Measurements from ENCODE around the gene TBC1D22A. TPM values are rescaled to one million over a fixed set of nuclear protein-coding genes. Genes with fewer than 3 reads are reported as not detected.

TBC1D22A gene
- polyA plus RNA-seq, 1 donor (not counting 4 experiments of a cell fraction or from before 2014, with no cell fraction given) = 20.9 TPM

DNA sequence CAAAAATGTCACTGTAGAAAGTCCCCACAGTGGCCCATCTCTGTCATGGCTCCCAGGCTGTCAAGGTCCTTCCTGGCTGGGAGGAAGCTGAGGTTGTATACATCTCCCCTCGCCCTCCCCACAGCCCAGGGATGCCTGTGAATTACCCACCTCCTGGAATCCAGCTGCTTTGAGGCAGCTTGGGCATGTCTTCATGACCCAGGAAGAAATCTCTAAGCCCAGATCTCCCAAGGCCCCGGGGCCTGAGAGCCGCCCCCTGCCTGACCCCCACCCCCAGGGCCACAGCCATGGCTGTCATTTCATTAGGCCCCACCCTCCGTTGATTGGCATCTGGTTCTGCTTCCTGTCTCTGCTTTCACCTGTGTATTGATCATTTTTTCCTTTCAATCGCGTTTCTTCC is 207.5 kb downstream of the TBC1D22A start:
- Histone ChIP-seq H3K27me3 (ENCODE audit: control insufficient read depth, extremely low read depth, insufficient read depth, low read length) (no peaks in the 10 kb centered on the region), H4K20me1 (ENCODE audit: control insufficient read depth, extremely low read depth, insufficient read depth, low read length) (peaks cover 4% of the 10 kb centered on the region), H3K4me1 (ENCODE audit: control insufficient read depth, extremely low read depth, insufficient read depth, low read length) (no peaks in the 10 kb centered on the region), H3K79me2 (ENCODE audit: control insufficient read depth, insufficient read depth, low read length) (no peaks in the 10 kb centered on the region), H3K27ac (ENCODE audit: control insufficient read depth, insufficient read depth, low read length) (no peak overlapping the region), H3K4me3 (ENCODE audit: control insufficient read depth in 2 of 3, extremely low read depth in 1 of 3, insufficient read depth in 2 of 3, low read depth in 1 of 3, low read length in 3 of 3) (no peak overlapping the region), H3K9me3 (ENCODE audit: control insufficient read depth, low read depth, low read length) (no peaks in the 10 kb centered on the region), H3K36me3 (ENCODE audit: control insufficient read depth in 2 of 2, extremely low read depth in 1 of 2, insufficient read depth in 2 of 2, low read length in 2 of 2) (peaks cover 4 to 10% of the 10 kb centered on the region in 2 experiments), H2AFZ (ENCODE audit: control insufficient read depth, low read length) (no peak overlapping the region), H3K9me1 (ENCODE audit: control insufficient read depth, extremely low read depth, insufficient read depth, low read length) (no peaks in the 10 kb centered on the region), H3K9ac (ENCODE audit: control insufficient read depth, extremely low read depth, insufficient read depth, low read length) (no peak overlapping the region), H3K4me2 (ENCODE audit: control insufficient read depth, extremely low read depth, insufficient read depth, low read depth, low read length) (no peak overlapping the region)
- no peak for TF ChIP-seq EZH2 (IDR thresholded peaks at IDR 0.05; ENCODE audit: low read length)
- TF ChIP-seq, protein P1, sequence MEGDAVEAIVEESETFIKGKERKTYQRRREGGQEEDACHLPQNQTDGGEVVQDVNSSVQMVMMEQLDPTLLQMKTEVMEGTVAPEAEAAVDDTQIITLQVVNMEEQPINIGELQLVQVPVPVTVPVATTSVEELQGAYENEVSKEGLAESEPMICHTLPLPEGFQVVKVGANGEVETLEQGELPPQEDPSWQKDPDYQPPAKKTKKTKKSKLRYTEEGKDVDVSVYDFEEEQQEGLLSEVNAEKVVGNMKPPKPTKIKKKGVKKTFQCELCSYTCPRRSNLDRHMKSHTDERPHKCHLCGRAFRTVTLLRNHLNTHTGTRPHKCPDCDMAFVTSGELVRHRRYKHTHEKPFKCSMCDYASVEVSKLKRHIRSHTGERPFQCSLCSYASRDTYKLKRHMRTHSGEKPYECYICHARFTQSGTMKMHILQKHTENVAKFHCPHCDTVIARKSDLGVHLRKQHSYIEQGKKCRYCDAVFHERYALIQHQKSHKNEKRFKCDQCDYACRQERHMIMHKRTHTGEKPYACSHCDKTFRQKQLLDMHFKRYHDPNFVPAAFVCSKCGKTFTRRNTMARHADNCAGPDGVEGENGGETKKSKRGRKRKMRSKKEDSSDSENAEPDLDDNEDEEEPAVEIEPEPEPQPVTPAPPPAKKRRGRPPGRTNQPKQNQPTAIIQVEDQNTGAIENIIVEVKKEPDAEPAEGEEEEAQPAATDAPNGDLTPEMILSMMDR (optimal IDR thresholded peaks at IDR 0.05 in 1 of 3, IDR thresholded peaks at IDR 0.05 in 1 of 3, conservative IDR thresholded peaks at IDR 0.05 in 1 of 3; ENCODE audit: extremely low read depth in 1 of 3, insufficient read depth in 2 of 3, low read length in 3 of 3) = no peak
- FAIRE-seq (no peak), DNase-seq (ENCODE audit: low read depth, low spot score) (no peak)
- dilution Hi-C loops (cut with MboI; ENCODE audit: extremely low pct_ligation_motif_present, low sequenced_read_pairs) = no loop called here

DNA sequence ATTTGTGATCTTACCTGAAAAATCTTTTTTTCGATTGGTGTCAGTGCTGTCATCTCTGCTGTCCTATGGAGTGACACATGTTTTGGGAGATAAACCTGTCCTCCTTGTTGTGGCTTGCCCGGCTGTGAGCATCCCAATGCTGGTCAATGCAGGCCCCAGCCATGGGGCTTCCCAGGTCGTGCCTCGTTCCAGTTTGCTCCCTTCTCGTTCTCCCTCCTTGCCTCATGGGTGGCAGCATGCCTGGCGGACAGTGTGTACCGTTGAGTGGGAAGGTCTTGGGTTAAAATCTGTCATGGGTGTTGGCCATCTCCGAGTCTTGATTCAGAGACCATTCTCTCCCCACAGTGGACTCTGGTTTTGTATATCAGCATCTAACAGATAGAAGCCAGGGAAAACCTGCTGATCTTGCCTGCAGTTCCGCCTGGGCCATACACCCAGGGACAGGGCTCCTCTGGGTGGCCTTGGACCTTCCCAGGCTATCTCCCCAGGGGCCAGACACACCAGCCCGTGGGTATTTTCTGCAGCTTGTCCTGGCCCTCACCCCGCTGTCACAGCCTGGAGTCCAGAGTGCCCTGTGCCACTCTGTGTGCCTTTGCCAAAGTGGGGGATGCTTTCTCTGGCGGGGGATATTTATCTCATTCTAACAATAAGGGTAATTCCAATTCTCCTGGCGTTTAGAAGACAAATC is 208.1 kb downstream of the TBC1D22A start:
- H3K9me1 ChIP-seq (ENCODE audit: control insufficient read depth, extremely low read depth, insufficient read depth, low read length) = no peaks in the 10 kb centered on the region
- no peaks in the 10 kb centered on the region for H3K9me3 ChIP-seq (ENCODE audit: control insufficient read depth, low read depth, low read length)
- H3K4me1 ChIP-seq (ENCODE audit: control insufficient read depth, extremely low read depth, insufficient read depth, low read length) = no peaks in the 10 kb centered on the region
- H3K4me3 ChIP-seq (ENCODE audit: control insufficient read depth in 2 of 3, extremely low read depth in 1 of 3, insufficient read depth in 2 of 3, low read depth in 1 of 3, low read length in 3 of 3) = no peak overlapping the region
- no peak overlapping the region for H3K4me2 ChIP-seq (ENCODE audit: control insufficient read depth, extremely low read depth, insufficient read depth, low read depth, low read length)
- H3K27me3 ChIP-seq (ENCODE audit: control insufficient read depth, extremely low read depth, insufficient read depth, low read length) = no peaks in the 10 kb centered on the region
- H2AFZ ChIP-seq (ENCODE audit: control insufficient read depth, low read length) = no peak overlapping the region
- H3K27ac ChIP-seq (ENCODE audit: control insufficient read depth, insufficient read depth, low read length) = no peak overlapping the region
- TF ChIP-seq EZH2 (IDR thresholded peaks at IDR 0.05; ENCODE audit: low read length) = no peak
- TF ChIP-seq, protein P1 (optimal IDR thresholded peaks at IDR 0.05 in 1 of 3, IDR thresholded peaks at IDR 0.05 in 1 of 3, conservative IDR thresholded peaks at IDR 0.05 in 1 of 3; ENCODE audit: extremely low read depth in 1 of 3, insufficient read depth in 2 of 3, low read length in 3 of 3) = no peak
- no peak overlapping the region for H3K9ac ChIP-seq (ENCODE audit: control insufficient read depth, extremely low read depth, insufficient read depth, low read length)
- peaks cover 4 to 12% of the 10 kb centered on the region in 2 experiments for H3K36me3 ChIP-seq (ENCODE audit: control insufficient read depth in 2 of 2, extremely low read depth in 1 of 2, insufficient read depth in 2 of 2, low read length in 2 of 2)
- dilution Hi-C loops (cut with MboI; ENCODE audit: extremely low pct_ligation_motif_present, low sequenced_read_pairs) = no loop called here
- H4K20me1 ChIP-seq (ENCODE audit: control insufficient read depth, extremely low read depth, insufficient read depth, low read length) = peaks cover 4% of the 10 kb centered on the region
- DNase-seq (ENCODE audit: low read depth, low spot score) = no peak
- no peak for FAIRE-seq
- no peaks in the 10 kb centered on the region for H3K79me2 ChIP-seq (ENCODE audit: control insufficient read depth, insufficient read depth, low read length)

Measured in keratinocyte (primary cell).